ENCODE measurements around the gene LPCAT3. TPM values are rescaled to one million over a fixed set of nuclear protein-coding genes. Genes with fewer than 3 reads are reported as not detected.

LPCAT3 gene
- total RNA-seq, 2 donors from 2014 or later, result 34.3 to 45.2 TPM

Other genes with a start within 250 kb of the LPCAT3 start
- gene LAG3, start 246.0 kb downstream of the LPCAT3 start, total RNA-seq, result 1 to 10 TPM; 3.8 to 4.6 TPM
- gene CD4, start 228.9 kb downstream of the LPCAT3 start, total RNA-seq, result 100 to 1,000 TPM; 187 to 205 TPM
- gene GPR162, start 196.7 kb downstream of the LPCAT3 start, total RNA-seq, result under 1 TPM in 1 of 2 donors, not detected in 1; 0.63 TPM
- gene P3H3, start 190.1 kb downstream of the LPCAT3 start, total RNA-seq, result 1 to 10 TPM in 1 of 2 donors, under 1 TPM in 1; 0.97 to 1.3 TPM
- gene GNB3, start 177.6 kb downstream of the LPCAT3 start, total RNA-seq, result under 1 TPM; 0.26 to 0.45 TPM
- gene CDCA3, start 167.2 kb downstream of the LPCAT3 start, total RNA-seq, result under 1 TPM; 0.65 to 0.87 TPM
- 10 to 100 TPM; 65.7 to 76.1 TPM for gene USP5, start 166.3 kb downstream of the LPCAT3 start, total RNA-seq
- gene TPI1, start 150.9 kb downstream of the LPCAT3 start, total RNA-seq, result 100 to 1,000 TPM; 140 to 144 TPM
- 1 to 10 TPM; 6.7 to 8.7 TPM for gene SPSB2, start 145.2 kb downstream of the LPCAT3 start, total RNA-seq
- gene LRRC23, start 113.7 kb downstream of the LPCAT3 start, total RNA-seq, result 10 to 100 TPM in 1 of 2 donors, 1 to 10 TPM in 1; 7.3 to 13.4 TPM
- gene ENO2, start 103.9 kb downstream of the LPCAT3 start, total RNA-seq, result 10 to 100 TPM; 80.2 to 80.7 TPM
- gene ATN1, start 90.5 kb downstream of the LPCAT3 start, total RNA-seq, result 10 to 100 TPM; 24.1 to 28.9 TPM
- not detected for gene RNU7-1, start 74.7 kb downstream of the LPCAT3 start, total RNA-seq
- 100 to 1,000 TPM; 192 to 226 TPM for gene C12orf57, start 74.5 kb downstream of the LPCAT3 start, total RNA-seq
- gene PTPN6, start 67.1 kb downstream of the LPCAT3 start, total RNA-seq, result 100 to 1,000 TPM; 115 to 177 TPM
- gene PHB2, start 47.8 kb downstream of the LPCAT3 start, total RNA-seq, result 100 to 1,000 TPM; 145 to 150 TPM
- 10 to 100 TPM; 36.2 to 36.9 TPM for gene EMG1, start 47.6 kb downstream of the LPCAT3 start, total RNA-seq
- 1 to 10 TPM; 2.9 to 3.0 TPM for gene C1S, start 42.2 kb upstream of the LPCAT3 start, total RNA-seq
- gene C1R, start 74.0 kb upstream of the LPCAT3 start, total RNA-seq, result 1 to 10 TPM; 3.4 to 7.2 TPM
- gene C1RL, start 90.7 kb upstream of the LPCAT3 start, total RNA-seq, result 10 to 100 TPM; 21.4 to 27.2 TPM
- not detected for gene RBP5, start 110.4 kb upstream of the LPCAT3 start, total RNA-seq
- gene CLSTN3, start 111.9 kb upstream of the LPCAT3 start, total RNA-seq, result 10 to 100 TPM; 45.8 to 62.6 TPM
- 10 to 100 TPM; 13.1 to 14.6 TPM for gene PEX5, start 171.2 kb upstream of the LPCAT3 start, total RNA-seq

Data from T-helper 17 cell (primary cell).